Loucy (cell line): ENCODE data around the gene TTC21B.

Experiments used
- H2AFZ ChIP-seq: fragments of 200-600 bp; sonication (generic); 2 replicates; pipeline ENCODE4 v1.6.0; 2016; ENCODE audit warnings: antibody characterized with exemption, mild to moderate bottlenecking, low read length, moderate library complexity
- H3F3A ChIP-seq: fragments of 200-600 bp; 2 replicates; pipeline ENCODE4 v1.6.0; 2016; ENCODE audit warnings: antibody characterized with exemption, low read depth, mild to moderate bottlenecking
- H3K27me3 ChIP-seq: fragments of 200-600 bp; sonication (generic); 2 replicates; pipeline ENCODE4 v1.6.1; 2014; ENCODE audit warnings: low read length, mild to moderate bottlenecking; ENCODE audit not compliant: insufficient read depth, poor library complexity, severe bottlenecking
- H3K36me3 ChIP-seq: fragments of 200-600 bp; sonication (generic); 2 replicates; pipeline ENCODE4 v1.6.1; 2016; ENCODE audit warnings: low read length; ENCODE audit not compliant: insufficient read depth
- H3K4me1 ChIP-seq: fragments of 200-600 bp; sonication (generic); 2 replicates; pipeline ENCODE4 v1.5.1; 2014; ENCODE audit warnings: low read length, mild to moderate bottlenecking; ENCODE audit not compliant: insufficient read depth, poor library complexity, severe bottlenecking
- H3K4me2 ChIP-seq: fragments of 200-600 bp; sonication (generic); 2 replicates; pipeline ENCODE4 v1.6.0; 2014; ENCODE audit warnings: antibody characterized with exemption, low read length, low read depth, mild to moderate bottlenecking; ENCODE audit not compliant: poor library complexity, severe bottlenecking
- H3K4me3 ChIP-seq: fragments of 200-600 bp; sonication (generic); 2 replicates; pipeline ENCODE4 v1.5.1; 2014; ENCODE audit warnings: low read length, mild to moderate bottlenecking, mixed read lengths; ENCODE audit not compliant: poor library complexity, severe bottlenecking
- H3K79me2 ChIP-seq: fragments of 200-600 bp; sonication (generic); 2 replicates; pipeline ENCODE4 v1.6.1; 2014; ENCODE audit warnings: low read length; ENCODE audit not compliant: insufficient read depth
- H3K9ac ChIP-seq: fragments of 200-600 bp; sonication (generic); 2 replicates; pipeline ENCODE4 v1.6.0; 2014; ENCODE audit warnings: mild to moderate bottlenecking, low read depth, low read length, moderate library complexity; ENCODE audit not compliant: poor library complexity, severe bottlenecking
- H3K9me2 ChIP-seq: fragments of 200-600 bp; sonication (generic); replicated peaks from 2 replicates; pipeline ENCODE4 v1.6.1; 2016; ENCODE audit warnings: low read depth, low read length, mixed read lengths
- H3K9me3 ChIP-seq: fragments of 200-600 bp; sonication (generic); 2 replicates; pipeline ENCODE4 v1.6.1; 2014; ENCODE audit warnings: mild to moderate bottlenecking, antibody characterized with exemption, low read length, low read depth; ENCODE audit not compliant: insufficient read depth
- H4K20me1 ChIP-seq: fragments of 200-600 bp; sonication (generic); 2 replicates; pipeline ENCODE4 v1.6.0; 2014; ENCODE audit warnings: antibody characterized with exemption, low read length, mild to moderate bottlenecking; ENCODE audit not compliant: insufficient read depth, poor library complexity, severe bottlenecking
- CTCF ChIP-seq: fragments of 200-600 bp; sonication (generic); conservative IDR thresholded peaks from 2 replicates; pipeline ENCODE4 v1.5.1; 2014; ENCODE audit warnings: mild to moderate bottlenecking, antibody characterized with exemption, low read length
- EZH2phosphoT487 ChIP-seq: fragments of 200-600 bp; IDR thresholded peaks from 2 replicates; pipeline ENCODE4 v1.6.1; 2018; ENCODE audit warnings: antibody characterized with exemption, mild to moderate bottlenecking, moderate library complexity, borderline replicate concordance

The TTC21B gene

GRCh38 chr2:165924946-165925345, 28.6 kb downstream of the TTC21B start:
- peaks cover 27% of the 10 kb centered on the region for H3K4me1 ChIP-seq
- H3K79me2 ChIP-seq = no peaks in the 10 kb centered on the region
- no peak overlapping the region for H2AFZ ChIP-seq
- no peaks in the 10 kb centered on the region for H3K27me3 ChIP-seq
- H3K9ac ChIP-seq = no peak overlapping the region
- H4K20me1 ChIP-seq = no peaks in the 10 kb centered on the region
- TF ChIP-seq CTCF (0 out of 2 replicates have a peak, but pooled peaks have one; percentile 18), EZH2phosphoT487 (no peak)
- peak overlapping the region; percentile 11 for H3K4me2 ChIP-seq
- H3K4me3 ChIP-seq = no peak overlapping the region
- no peaks in the 10 kb centered on the region for H3K9me2 ChIP-seq
- H3K9me3 ChIP-seq = no peaks in the 10 kb centered on the region
- H3K36me3 ChIP-seq = peaks cover 45% of the 10 kb centered on the region
- H3F3A ChIP-seq = peaks cover 4% of the 10 kb centered on the region; the same call in 1 of the 2 replicates

GRCh38 chr2:165920748-165921147, 32.8 kb downstream of the TTC21B start:
- Histone ChIP-seq H3F3A (peaks cover 2% of the 10 kb centered on the region; the same call in 1 of the 2 replicates), H3K79me2 (no peaks in the 10 kb centered on the region), H3K4me1 (peaks cover 7% of the 10 kb centered on the region), H3K4me2 (no peak overlapping the region), H3K27me3 (no peaks in the 10 kb centered on the region), H3K9me2 (no peaks in the 10 kb centered on the region), H3K36me3 (peaks cover 35% of the 10 kb centered on the region), H4K20me1 (no peaks in the 10 kb centered on the region), H3K9me3 (no peaks in the 10 kb centered on the region), H3K9ac (no peak overlapping the region), H2AFZ (no peak overlapping the region), H3K4me3 (no peak overlapping the region)
- no peak for TF ChIP-seq CTCF
- no peak for TF ChIP-seq EZH2phosphoT487

GRCh38 chr2:165913636-165914035, 39.9 kb downstream of the TTC21B start:
- Histone ChIP-seq H4K20me1 (no peaks in the 10 kb centered on the region), H3K27me3 (no peaks in the 10 kb centered on the region), H3K9ac (no peak overlapping the region), H3K4me3 (no peak overlapping the region), H3K9me3 (no peaks in the 10 kb centered on the region), H3K4me1 (no peaks in the 10 kb centered on the region), H3K79me2 (no peaks in the 10 kb centered on the region), H3K4me2 (no peak overlapping the region), H3K36me3 (peaks cover 46% of the 10 kb centered on the region; the same call in 1 of the 2 replicates), H3F3A (no peaks in the 10 kb centered on the region), H2AFZ (no peak overlapping the region), H3K9me2 (no peaks in the 10 kb centered on the region)
- TF ChIP-seq EZH2phosphoT487 (no peak), CTCF (no peak)
